GM12872 (cell line): Measurements from ENCODE around the gene DNMT3A.

Experiments
- CTCF ChIP-seq: IDR thresholded peaks from 3 replicates; pipeline ENCODE4 v1.5.1; 2011; ENCODE audit warnings: low read depth, mild to moderate bottlenecking, low read length, moderate library complexity; ENCODE audit not compliant: insufficient read depth

Gene DNMT3A

GRCh38 chr2:25284756-25285155 is 57.0 kb downstream of the DNMT3A start:
- no peak for TF ChIP-seq CTCF

GRCh38 chr2:25283921-25284320 is 57.8 kb downstream of the DNMT3A start:
- TF ChIP-seq CTCF: no peak

- no peak for TF ChIP-seq CTCF
Measured at GRCh38 chr2:25281941-25282340, 59.8 kb downstream of the DNMT3A start.

GRCh38 chr2:25281522-25281921 is 60.2 kb downstream of the DNMT3A start:
- no peak for TF ChIP-seq CTCF

- TF ChIP-seq CTCF: no peak
Measured at GRCh38 chr2:25280051-25280687, 61.6 kb downstream of the DNMT3A start.

GRCh38 chr2:25279091-25279651 is 62.6 kb downstream of the DNMT3A start:
- no peak for TF ChIP-seq CTCF

- TF ChIP-seq CTCF: peak; percentile 79
Measured at GRCh38 chr2:25276569-25277465, 64.9 kb downstream of the DNMT3A start.
